K562 treated with DMSO at 1 percent for 48 hours (cell line): ENCODE measurements around the gene ZNF165. TPM values are rescaled to one million over a fixed set of nuclear protein-coding genes. Genes with fewer than 3 reads are reported as not detected.

ENCODE experiments used
- total RNA-seq: library from RNA; unstranded; fragments of 300-600 nt; gene quantifications from 2 replicates; pipeline ENCODE4 v1.2.3, GENCODE V29; 2022; ENCODE audit warnings: low replicate concordance; ENCODE audit errors: extremely low read depth

ZNF165 gene
- total RNA-seq, result not detected in 2 replicates

GRCh38 chr6:28080381-28080630 is at the start of gene ZNF165:
Gene ZNF165, plus strand, starts transcription at chr6:28080568. Its CDS starts 4,913 bp downstream, at chr6:28085481.

DNA sequence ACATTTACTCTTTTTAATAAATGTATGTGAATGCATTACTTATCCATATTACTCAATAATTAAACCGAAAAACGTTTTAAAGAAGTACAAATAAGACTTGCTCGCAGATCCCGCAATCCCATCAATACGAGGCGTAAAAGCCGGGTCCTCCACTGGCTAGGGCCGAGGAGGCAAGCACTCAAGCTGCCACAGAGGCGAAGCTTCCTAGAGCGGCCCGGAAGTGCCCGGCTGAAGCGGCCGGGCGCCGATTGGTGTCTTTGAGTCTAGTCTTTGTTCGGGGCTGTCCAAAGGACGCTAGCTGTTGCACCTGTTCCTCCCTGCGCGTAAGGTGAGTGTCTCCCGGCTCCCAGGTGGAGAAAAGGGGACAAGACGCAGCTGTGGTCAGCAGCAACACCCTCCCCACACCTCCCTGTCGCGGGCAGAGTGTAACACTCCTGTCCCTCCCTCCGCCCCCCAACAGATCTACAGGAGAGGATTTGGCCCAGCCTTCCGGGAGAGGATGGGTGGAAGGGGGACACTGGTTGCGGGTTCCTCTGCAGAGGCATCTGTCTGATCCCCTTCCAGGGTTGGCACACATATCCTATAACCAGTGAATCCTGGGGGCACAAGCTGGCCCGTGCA is 44.1 kb downstream of the ZNF165 start, which contains the start of gene ZSCAN16:
ZSCAN16 (plus strand) TSS at position 260 of the 621 bp plus-strand sequence. CDS start 835 bp downstream, outside the sequence.

Other genes with a start within 250 kb of the ZNF165 start
- gene OR2B2, start 168.2 kb upstream of the ZNF165 start, total RNA-seq, result not detected in 2 replicates
- gene OR2B6, start 123.3 kb upstream of the ZNF165 start, total RNA-seq, result not detected in 2 replicates
- gene ZSCAN16, start 44.0 kb downstream of the ZNF165 start, total RNA-seq, result not detected in 2 replicates
- not detected in 2 replicates for gene ZKSCAN8, start 61.3 kb downstream of the ZNF165 start, total RNA-seq
- not detected in 2 replicates for gene ZSCAN9, start 144.7 kb downstream of the ZNF165 start, total RNA-seq
- not detected in 2 replicates for gene ZKSCAN4, start 171.7 kb downstream of the ZNF165 start, total RNA-seq
- not detected in 2 replicates for gene NKAPL, start 178.7 kb downstream of the ZNF165 start, total RNA-seq
- gene ZSCAN26, start 186.6 kb downstream of the ZNF165 start, total RNA-seq, result not detected in 2 replicates
- not detected in 2 replicates for gene PGBD1, start 201.0 kb downstream of the ZNF165 start, total RNA-seq